HuH-7 (cell line): Measurements from ENCODE around the gene GALNT10.

Source experiments
- DNase-seq: peaks from one replicate; pipeline ENCODE4 v3.0.0; 2011; ENCODE audit warnings: low spot score

Gene GALNT10

DNA sequence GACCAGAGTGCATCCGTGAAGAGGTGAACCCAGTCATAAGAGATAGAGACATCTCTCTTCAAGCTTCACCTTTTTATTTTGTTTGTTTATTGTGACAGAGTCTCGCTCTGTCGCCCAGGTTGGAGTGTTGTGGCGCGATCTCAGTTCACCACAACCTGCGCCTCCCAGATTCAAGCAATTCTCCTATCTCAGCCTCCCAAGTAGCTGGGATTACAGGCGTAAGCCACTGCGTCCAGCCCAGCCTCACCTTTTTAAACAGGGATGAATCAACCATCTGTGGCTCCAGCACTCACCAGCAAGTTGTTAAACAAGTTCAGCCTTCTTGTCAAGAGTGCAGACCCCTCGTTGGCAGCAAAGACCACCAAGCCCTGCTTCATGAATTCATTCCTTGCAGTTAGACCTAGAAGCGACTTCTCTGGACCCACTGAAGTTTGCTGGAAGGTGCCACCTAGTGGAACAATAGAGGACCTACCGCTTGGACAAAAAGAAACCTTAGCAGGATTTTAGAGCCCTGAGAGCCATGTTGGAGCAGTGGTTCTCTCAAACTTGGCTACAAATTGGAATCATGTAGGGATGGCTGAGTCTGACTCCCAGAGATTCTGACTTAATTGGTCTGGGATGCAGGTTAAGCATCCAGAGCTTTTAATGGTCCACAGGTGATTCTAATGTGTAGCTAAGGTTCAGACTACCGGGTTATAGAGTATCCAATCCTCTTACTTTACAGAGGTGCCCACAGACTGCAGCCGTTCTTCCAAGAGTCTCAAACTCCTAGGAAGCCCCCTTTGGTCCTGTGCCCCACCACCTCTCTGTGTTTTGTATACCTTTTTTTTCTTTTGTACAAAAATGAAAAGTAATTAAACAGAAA lies 10.5 kb upstream of the GALNT10 start:
- DNase-seq: peak; percentile 68

DNA sequence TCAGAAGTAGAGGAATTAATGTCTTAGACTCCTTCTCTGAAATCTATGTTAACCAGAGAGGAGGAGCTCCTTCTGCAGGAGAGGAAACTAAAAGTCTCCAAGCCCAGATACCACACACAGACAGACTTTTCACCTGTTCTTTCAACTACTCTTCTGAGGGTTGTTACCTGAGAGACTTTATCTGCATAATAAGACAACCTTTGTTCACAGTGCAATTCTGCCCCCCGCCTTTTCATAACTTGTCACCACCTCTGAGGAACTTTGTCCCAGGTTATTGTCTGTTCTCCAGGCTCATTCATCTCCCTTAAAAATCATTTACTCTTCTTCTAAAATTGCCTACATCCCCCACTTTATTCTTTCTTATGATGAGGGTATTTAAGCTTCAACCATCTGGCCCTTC lies 9.4 kb upstream of the GALNT10 start:
- DNase-seq: no peak

DNA sequence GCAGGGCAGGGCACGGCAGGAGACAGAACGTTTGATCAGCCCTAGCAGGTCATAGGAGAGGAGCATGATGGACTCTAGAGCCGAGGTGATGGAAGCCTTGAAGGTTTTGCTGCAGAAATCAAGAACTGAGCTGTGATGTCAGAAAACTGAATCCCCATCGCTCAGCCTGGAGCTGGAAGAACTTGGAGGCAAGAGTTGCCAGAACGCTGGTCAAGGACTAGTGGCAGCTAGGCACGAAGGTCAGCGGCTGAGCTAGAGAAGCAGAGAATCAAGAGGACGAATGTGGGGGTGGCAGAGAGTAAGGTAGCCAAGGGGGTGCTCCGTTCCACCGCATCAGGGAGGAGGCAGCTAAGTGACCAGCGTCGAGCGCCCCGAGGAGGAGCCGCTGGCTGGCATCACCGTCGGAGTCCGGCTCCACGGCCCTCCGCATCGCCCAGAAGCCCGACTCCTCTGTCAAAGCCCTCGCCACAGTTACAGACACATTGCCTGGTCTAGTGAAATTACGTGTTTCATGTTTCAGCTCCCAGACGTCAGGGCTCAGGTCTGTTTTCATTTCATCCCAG lies 1.2 kb upstream of the GALNT10 start:
- peak; percentile 42 for DNase-seq

DNA sequence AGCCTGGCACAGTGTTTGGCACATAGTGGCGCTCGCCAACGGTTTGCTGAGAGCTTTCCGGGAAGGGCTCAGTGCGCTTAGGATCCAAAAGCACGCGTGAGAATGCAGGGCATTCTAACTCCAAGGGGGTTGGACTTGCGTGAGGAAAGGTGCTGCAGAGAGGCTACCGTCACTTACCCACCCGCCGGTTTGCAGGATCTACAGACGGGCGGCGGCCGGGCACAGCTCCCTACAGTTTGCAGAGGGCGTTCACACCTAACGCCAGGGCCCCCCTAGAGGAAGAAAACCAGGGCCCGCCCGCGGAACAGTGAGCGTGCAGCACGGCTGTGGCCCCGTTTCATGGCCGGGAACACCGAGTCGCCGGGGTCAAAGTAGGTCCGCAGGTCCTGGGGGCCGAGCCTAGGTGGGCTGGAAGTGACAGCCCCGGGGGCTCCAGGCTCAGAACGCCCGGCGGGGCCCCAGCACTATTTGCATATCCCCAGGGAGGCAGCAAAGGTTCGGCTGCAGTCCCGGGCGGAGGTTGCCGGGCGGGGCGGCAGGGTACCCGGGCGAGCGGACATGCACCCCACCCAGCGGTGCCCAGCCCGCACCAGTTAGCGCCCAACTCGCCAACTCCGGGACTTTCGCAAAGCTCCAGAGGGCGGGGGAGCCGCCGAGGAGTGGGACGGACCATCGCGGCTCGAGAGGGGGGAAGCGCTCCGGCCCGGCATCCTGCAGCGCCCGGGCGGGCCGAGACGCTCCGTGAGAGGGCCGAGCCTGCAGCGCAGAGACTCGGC lies 526 bp upstream of the GALNT10 start:
- DNase-seq: peak; percentile 90

DNA sequence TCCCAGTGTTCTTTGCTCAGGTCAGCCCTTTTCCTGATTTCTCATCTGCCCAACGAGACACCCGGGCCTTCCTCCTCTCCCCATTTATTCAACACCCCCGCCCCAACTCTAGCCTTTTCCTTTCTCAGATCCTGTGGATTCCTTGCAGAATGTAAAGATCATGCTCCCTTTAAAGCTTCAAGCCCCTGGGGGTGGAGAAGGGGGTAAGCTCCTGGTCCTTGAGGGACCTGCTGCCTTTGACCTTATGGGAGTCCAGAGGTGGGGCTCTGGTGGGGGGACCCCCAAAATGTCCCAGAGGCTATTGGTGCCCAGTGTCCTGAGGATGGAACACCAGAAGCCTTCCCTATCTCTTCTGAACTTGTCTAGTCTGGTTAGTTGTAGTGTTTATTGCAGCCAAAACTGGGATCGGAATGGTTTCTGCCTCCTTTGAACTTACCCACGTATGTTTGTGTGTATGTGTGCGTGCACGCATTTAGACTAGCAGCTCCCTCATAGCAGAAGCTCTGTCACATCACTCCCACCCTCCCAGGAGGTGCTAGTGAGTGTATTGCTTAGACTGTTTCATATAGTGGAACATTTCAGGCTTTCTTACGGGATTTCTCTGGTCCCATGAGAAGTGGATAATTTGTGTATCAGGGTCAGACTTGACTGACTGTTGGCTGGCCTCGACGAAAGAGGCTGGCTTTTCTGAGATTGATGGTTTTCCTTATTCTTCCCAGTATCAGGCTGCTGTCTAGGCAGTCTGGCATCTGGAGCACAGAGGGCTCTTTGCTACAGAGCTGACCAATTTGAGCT lies 1.1 kb downstream of the GALNT10 start:
- DNase-seq: no peak

DNA sequence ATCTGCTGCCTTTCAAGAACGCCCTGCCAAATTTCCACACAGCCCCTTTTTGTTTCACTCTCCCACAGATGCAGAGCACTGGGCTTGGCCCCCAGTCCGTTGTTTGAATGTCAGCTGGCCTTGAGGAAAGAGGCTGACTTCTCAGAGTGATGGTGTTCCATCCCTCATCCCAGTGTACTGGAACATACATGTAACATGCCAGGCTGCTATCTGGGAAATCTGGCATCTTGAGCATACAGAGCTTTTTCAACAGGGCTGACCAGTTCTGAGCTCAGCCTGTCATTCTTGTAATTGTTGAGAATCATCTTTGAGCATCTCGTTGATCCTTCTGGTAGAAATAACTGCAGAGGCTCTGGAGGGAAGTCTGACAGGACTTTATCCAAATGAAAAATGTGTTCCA lies 2.8 kb downstream of the GALNT10 start:
- no peak for DNase-seq

DNA sequence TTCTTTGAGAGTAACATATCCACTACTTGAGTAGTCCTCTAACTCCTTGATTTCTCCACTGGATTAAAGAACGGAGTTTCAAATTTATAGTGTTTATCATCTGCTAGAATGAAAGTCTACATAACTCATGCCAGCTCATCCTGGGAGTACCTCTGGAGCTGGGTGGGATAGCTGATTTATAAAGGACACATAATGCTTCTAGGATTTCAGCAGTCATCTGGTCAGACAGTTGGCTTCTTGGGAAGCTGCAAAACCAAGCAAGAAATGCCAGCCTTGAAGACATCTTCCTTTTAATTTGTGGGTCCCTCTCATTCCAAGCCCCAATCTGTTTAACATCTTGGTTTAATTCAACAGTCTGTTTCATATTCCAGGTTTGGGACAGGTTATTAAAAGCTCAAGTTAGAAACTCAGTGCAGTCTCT lies 3.2 kb downstream of the GALNT10 start:
- no peak for DNase-seq

DNA sequence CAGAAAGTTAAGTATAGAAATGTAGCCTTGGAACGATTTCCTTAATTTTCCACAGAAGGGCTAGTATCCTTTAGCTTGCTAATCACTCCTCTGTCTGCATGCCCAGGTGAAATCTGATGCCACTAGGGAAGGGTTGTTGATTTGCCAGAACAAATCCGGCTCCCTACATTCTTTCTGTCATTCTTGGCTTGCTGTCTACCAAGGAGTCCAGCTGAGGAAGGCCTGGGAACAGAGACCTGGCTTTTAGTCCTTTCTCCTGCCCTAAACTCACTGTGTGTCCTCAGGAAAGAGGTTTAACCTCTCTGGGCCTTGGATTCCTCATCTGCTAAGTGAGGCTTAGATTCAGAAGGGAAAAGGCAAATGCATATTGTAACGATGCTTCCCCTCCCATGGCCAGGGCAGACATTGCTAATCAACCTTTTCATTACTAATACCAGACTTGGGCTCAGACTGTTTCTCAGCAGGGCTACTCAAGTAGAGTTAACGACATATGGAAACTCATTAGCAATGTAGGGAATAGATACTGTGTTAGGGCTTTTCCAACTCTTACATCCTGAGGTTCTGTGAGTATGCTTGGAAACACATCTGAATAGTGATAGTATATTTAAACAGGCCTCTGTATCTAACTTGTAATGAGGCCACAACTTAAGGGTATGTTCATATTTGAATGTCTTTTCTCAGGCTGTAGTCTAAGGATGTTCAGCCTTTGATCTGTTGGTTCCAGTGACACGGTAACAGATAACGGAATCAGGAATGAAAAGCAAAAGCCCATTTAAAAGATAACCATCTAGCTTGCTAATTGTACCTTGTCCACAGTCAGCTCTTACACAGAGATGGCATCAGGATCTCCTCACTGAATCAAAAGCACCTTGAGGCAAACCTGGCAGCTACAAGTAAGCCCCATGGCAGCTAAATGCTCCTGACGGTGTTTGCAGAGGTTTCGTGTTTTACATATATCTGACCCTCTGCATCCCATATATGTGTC lies 4.1 kb downstream of the GALNT10 start:
- DNase-seq: no peak

DNA sequence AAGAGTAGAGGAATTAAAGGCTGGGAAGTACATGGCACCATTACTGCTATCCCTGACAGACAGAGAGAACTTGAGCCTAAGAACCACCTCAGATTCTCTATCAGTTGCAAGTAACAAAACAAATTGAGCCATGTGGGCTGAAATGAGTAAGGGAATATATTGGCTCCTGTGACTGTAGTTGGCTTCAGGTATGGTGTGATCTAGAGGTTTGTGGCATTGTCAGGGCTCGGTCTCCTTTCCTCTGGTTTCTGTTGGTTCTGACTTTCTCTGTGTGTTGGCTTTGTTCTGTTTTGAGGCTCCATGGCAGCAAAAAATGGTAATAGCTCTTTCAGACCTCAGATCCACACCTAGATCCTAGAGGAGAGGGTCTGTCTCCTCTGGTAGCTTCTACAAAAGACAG lies 5.7 kb downstream of the GALNT10 start:
- DNase-seq: no peak

DNA sequence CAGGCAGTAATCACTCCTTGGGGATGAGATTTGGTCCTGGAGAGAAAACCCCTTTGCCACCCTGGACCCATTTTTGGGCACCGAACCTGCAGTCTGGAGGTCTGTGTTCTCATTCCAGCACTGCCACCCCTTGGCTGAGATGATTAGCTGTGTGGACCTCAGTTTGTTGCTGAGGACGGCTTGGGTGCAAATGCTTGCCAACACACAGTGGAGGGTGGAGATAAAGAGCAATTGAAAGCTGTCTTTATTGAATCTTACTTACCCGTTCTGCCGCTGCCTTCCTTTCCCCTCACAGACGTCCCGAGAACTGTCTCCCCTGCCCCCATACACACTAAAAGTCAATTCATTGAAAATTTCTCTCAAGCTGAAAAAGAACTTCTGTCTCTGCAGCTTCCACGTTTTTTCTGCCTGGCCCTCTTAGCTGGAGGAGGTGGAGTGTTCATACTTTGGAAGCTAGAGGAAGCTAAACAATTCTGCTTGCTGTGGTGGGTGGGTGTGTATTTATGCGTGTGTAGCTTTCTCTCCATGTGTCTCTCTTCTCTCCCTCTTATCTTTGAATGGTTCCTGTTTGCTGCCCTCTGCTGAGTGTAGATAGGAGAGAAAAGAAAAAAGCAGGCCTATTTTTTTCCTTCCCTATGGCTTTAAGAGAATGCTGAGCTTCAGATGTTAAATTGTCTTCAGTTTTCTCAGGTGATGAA lies 6.6 kb downstream of the GALNT10 start:
- DNase-seq: peak; percentile 56

DNA sequence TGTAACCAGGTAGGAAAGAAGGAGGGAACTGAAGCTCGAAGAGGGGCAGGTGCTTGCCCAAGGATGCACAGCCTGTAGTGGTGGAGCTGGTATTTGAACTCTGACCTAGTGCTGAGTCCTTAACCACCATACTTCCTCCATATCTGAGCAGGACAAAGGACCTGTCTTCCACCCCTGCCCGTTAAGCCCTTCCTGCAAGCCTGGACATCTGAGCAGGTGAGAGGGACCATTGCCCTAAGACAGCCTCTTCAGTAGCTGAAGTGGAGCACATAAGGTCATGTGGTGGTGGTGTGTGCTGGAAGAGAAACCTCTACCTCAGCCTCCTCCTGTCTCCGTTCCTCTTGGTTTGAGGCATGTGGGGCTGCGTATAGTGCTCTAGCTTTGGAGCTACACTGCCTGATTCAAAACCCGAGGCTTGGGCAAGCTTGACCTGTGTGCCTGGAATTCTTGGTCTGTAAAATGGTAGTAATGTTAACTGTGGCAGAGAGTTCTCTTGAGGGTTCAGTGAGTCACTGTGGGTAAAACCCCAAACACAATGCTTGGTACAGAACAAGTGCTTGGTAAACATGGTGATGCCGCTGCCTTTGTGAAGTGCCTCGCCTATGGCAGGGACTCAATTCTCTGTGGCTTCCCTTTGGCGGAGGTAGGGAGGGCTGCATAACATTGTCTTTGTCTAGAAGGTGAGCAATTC lies 7.4 kb downstream of the GALNT10 start:
- no peak for DNase-seq

DNA sequence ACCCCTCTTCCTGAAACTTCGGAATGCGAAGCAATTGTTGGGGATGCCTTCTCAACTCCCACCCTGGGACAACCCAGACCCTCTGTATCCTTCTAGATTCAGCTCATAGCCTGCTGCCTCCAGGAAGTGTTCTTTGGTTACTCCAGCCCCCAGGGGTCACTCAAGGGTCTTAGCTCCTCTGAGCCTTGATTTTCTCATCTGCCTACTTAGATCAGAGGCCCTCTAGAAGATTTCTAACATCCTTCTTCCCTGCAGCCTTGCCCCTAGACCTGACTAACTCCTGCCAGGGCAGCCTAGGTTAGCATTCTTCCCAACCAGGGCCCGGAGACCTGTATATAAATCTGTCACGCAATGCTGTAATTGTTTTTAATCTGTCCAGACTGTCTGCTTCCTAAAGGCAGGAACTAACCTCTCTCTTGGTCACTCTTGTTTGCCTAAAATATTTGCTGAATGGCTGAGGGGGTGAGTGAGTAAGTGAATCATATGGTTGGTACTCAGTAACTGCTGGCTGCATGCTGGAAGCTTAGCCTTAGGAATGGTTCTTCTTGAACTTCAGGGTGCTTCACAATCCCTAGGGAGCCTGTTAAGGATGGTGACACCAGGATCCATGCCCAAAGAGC lies 8.2 kb downstream of the GALNT10 start:
- DNase-seq: no peak

DNA sequence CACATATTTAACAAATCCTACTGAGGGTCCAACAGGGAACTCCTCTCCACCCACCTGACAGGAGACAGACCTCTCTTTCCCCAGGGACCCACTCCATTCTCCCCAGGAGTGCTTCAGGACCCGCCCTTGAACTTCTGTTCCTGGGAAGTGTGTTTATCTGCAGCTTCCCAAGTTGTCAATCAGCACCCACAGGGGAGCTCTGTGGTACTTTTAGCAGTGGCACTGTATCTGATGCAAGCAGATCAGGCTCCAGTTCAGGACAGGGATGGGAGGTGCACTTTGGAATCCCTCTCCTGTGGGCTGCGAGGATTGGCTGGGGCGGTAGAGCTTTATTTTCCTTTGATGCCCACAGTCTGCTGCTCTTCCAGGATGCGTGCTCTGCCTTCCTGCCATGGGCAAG lies 8.7 kb downstream of the GALNT10 start:
- DNase-seq: no peak

DNA sequence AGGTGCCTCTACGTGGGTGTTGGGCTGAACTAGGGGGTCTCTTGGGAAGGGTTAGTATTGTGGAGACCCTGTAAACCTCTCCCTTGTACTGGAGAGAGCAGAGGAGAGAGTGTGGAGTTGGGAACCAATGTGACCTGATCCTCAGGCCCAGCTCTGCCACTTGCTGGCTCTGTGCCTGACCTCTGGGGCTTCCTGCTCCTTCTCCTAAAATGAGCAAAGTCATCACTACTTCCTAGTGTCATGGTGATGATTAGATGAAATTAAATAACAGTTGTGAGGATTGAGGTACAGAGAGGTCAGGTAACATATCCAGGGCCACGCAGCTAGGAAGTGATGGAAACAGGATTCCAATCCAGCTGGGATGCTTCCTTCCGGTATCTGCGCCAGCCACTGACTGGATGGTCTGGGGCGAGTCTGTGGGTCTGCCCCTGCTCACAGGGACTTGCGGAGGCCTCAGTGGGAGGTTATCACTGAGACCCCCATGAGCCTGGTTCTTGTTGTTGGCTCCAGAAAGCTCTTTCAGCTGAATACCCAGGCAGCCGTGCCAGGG lies 9.2 kb downstream of the GALNT10 start:
- no peak for DNase-seq

DNA sequence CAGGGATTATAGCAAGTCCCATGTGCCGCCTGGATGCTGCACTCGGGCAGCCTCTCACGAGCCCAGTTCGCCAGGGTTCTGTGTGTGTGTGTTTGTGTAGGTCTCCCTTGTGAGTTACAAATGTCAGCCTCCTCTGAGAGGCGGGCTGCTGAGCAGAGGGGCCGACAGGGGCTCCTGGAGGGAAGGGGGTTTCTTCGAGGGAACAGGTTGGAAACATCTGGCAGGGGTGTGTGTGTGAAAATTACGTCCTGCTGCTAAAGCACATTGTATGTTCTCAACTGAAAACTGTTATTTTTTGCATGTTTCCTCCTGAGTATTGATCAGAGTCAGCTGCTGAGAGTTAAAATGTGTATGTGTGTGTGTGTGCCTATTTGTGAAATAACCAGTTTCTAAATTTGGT lies 9.7 kb downstream of the GALNT10 start:
- DNase-seq: no peak

DNA sequence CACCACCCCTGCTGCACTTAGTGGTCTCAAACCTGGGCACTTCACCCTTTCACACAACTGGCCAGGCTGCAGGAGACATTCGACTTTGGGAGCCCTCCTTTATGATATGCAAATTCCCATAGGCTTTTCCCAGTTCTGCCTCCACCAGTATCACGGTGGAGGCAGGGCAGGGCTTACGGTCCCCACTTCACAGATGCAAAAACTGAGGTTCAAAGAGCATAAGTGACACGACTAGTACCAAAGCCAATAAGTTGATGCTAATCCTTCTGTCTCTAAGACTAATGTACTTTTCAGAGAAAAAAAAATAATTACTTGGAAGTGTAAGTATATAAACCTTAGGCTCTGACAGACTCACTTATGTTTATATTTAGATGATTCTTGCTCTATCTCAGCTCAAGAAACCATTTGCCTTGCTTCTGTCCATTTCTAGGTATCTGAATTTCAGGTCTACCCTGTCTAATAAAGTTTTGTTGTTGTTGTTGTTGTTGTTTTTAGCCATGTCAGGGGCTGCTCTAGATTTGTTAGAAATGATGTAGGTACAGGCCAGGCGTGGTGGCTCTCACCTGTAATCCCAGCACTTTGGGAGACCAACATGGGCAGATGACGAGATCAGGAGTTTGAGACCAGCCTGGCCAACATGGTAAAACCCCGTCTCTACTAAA lies 10.7 kb downstream of the GALNT10 start:
- no peak for DNase-seq

DNA sequence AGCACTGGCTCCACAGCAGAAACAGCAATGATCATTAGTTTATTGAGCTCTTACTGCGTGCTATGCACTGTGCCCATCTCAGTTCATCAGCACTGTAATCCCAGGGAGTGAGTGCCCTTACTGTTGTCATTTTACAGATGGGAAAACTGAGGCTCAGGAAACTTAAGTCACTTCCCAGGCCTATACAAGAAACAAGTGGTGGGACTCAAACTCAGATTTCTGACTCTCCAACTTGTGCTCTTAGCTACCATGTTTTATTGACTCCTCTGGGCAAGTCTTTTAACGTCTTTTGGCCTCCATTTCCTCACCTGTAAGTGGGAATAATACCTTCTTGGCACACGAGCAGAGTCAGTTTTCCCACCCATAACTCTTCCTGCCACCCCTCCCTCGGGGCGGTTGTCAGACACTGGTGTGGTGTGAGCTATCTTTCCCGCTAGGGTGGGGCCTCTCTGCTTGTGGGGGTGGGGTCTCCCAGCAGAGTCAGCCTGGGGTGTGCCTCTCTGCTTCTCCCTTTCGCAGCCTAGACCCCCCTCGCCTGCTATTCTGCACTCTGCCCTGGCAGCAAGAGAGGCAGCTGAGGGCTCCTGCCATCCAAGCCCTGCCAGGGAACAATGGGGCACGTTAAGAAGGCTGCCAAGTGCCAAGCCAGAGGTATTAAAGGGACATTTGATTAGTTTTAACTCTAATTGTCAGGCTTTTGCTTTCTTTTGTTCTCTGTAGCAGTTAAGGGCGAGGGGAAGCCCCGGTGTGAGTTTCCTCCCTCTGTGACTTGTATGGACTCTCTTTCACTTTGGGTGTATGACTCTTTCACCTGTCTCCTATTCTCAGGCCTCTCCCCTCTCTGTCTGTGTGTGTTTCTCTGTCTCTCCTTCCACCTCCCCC lies 12.1 kb downstream of the GALNT10 start:
- no peak for DNase-seq
